B cell (primary cell): Measurements from ENCODE around the gene BIRC7. TPM values are rescaled to one million over a fixed set of nuclear protein-coding genes. Genes with fewer than 3 reads are reported as not detected.

Experiments
- ATAC-seq: fragments of 200-7000 bp; cut with Tn5 transposase; one replicate; pipeline ENCODE4 v1.10.0; 2021; ENCODE audit warnings: low read depth, mild to moderate bottlenecking, moderate number of reproducible peaks, moderate library complexity
- CTCF ChIA-PET: fragments of 350-600 bp; sonication (Branson Sonifier 250); formaldehyde crosslinking; loops from one replicate; lab custom pipeline; 2021; ENCODE audit warnings: antibody characterized with exemption, inconsistent platforms; lab: Charles Lee
- POLR2A ChIA-PET: fragments of 350-600 bp; sonication (Branson Sonifier 250); formaldehyde crosslinking; loops from one replicate; lab custom pipeline; 2021; ENCODE audit warnings: antibody characterized with exemption; lab: Charles Lee
- DNase-seq: peaks from one replicate; pipeline ENCODE4 v3.0.0; 2013
- H2AFZ ChIP-seq: 2 replicates; pipeline ENCODE4 v1.6.1; 2012; ENCODE audit warnings: mild to moderate bottlenecking, low read depth, low read length; ENCODE audit not compliant: insufficient read depth, poor library complexity, severe bottlenecking
- H3K27ac ChIP-seq, 2 donors: 1 replicate in 1 of 2; 2 replicates in 1 of 2; pipeline ENCODE4 v1.5.1; 2012 to 2013; ENCODE audit warnings: low read length in 2 of 2, mild to moderate bottlenecking in 2 of 2, moderate library complexity in 1 of 2
- H3K27me3 ChIP-seq, 4 experiments: fragments of 200-600 bp in 1 of 4; sonication (generic) in 1 of 4; replicated peaks in 1 of 4; 1 replicate in 2 of 4; 2 replicates in 2 of 4; pipeline versions ENCODE4 v1.6.1 to v1.7.0; 2013 to 2016; ENCODE audit warnings: low read length in 3 of 4, mild to moderate bottlenecking in 2 of 4, mixed read lengths in 1 of 4, moderate library complexity in 1 of 4; ENCODE audit not compliant: insufficient read depth in 4 of 4, control insufficient read depth in 3 of 4; ENCODE audit errors: control extremely low read depth in 1 of 4
- H3K36me3 ChIP-seq, 2 experiments: replicated peaks in 1 of 2; 1 replicate in 1 of 2; 2 replicates in 1 of 2; pipeline versions ENCODE4 v1.6.1 to v1.7.1; 2013; ENCODE audit warnings: low read length in 1 of 2; ENCODE audit not compliant: insufficient read depth in 2 of 2, control insufficient read depth in 1 of 2; ENCODE audit errors: control extremely low read depth in 1 of 2, extremely low read depth in 1 of 2
- H3K4me1 ChIP-seq, 2 donors: fragments of 200-600 bp in 1 of 2; sonication (generic) in 1 of 2; 1 replicate in 1 of 2; 2 replicates in 1 of 2; pipeline versions ENCODE4 v1.5.1 to v1.6.1; 2013 to 2017; ENCODE audit warnings: low read length in 2 of 2; ENCODE audit not compliant: control insufficient read depth in 2 of 2, insufficient read depth in 2 of 2
- H3K4me2 ChIP-seq: replicated peaks from 2 replicates; pipeline ENCODE3; 2012; ENCODE audit warnings: mild to moderate bottlenecking, low read depth, low read length; ENCODE audit not compliant: poor library complexity, severe bottlenecking
- H3K4me3 ChIP-seq, 5 experiments: fragments of 200-600 bp in 1 of 5; sonication (generic) in 1 of 5; 1 replicate in 3 of 5; 2 replicates in 2 of 5; pipeline versions ENCODE4 v1.5.1 to v1.7.0; 2011 to 2016; ENCODE audit warnings: low read length in 4 of 5, mild to moderate bottlenecking in 4 of 5, low read depth in 2 of 5, control low read depth in 1 of 5, moderate library complexity in 1 of 5; ENCODE audit not compliant: insufficient read depth in 1 of 5; ENCODE audit errors: control extremely low read depth in 1 of 5, extremely low read depth in 1 of 5
- H3K79me2 ChIP-seq: fragments of 200-600 bp; sonication (generic); one replicate; pipeline ENCODE4 v1.6.0; 2016; ENCODE audit warnings: low read length; ENCODE audit not compliant: control insufficient read depth, insufficient read depth
- H3K9ac ChIP-seq: fragments of 200-600 bp; sonication (generic); 2 replicates; pipeline ENCODE4 v1.6.1; 2017; ENCODE audit warnings: mild to moderate bottlenecking, low read length, moderate library complexity
- H3K9me3 ChIP-seq, 3 donors: one replicate each; pipeline versions ENCODE4 v1.6.1 to v1.7.1; 2013; ENCODE audit warnings: low read length in 2 of 3; ENCODE audit not compliant: control insufficient read depth in 2 of 3, insufficient read depth in 1 of 3; ENCODE audit errors: control extremely low read depth in 1 of 3
- H4K20me1 ChIP-seq: 2 replicates; pipeline ENCODE4 v1.6.0; 2012; ENCODE audit warnings: mild to moderate bottlenecking, low read length; ENCODE audit not compliant: insufficient read depth, control insufficient read depth, poor library complexity, severe bottlenecking
- H3K27ac Mint-ChIP-seq: one replicate; pipeline ENCODE4 v1.8.0; 2021; ENCODE audit warnings: mixed read lengths
- H3K27me3 Mint-ChIP-seq: one replicate; pipeline ENCODE4 v1.8.0; 2021; ENCODE audit warnings: mixed read lengths
- H3K4me1 Mint-ChIP-seq: one replicate; pipeline ENCODE4 v1.8.0; 2021; ENCODE audit warnings: mixed read lengths
- H3K4me3 Mint-ChIP-seq: one replicate; pipeline ENCODE4 v1.8.0; 2021; ENCODE audit warnings: mixed read lengths
- H3K9me3 Mint-ChIP-seq: one replicate; pipeline ENCODE4 v1.8.0; 2022; ENCODE audit warnings: mixed read lengths; ENCODE audit not compliant: insufficient read depth
- CTCF ChIP-seq: fragments of 200-600 bp; IDR thresholded peaks from one replicate; pipeline ENCODE4 v1.8.0; 2022; ENCODE audit warnings: antibody characterized with exemption, mild to moderate bottlenecking
- EZH2 ChIP-seq: IDR thresholded peaks from 2 replicates; pipeline ENCODE4 v1.6.1; 2012; ENCODE audit warnings: borderline replicate concordance, low read depth, mild to moderate bottlenecking, moderate library complexity, low read length; ENCODE audit not compliant: insufficient read depth, poor library complexity, severe bottlenecking
- WGBS: methylation state at CpG from one replicate; pipeline ENCODE4 v1.1.5; 2013; ENCODE audit warnings: missing lambda C conversion rate; ENCODE audit not compliant: insufficient coverage; 5-methylcytosine and 5-hydroxymethylcytosine counted together
- intact Hi-C: fragments of 100-400 bp; cut with micrococcal nuclease; formaldehyde crosslinking; loops from one replicate; pipeline ENCODE4 v1.10.0; 2022
- polyA plus RNA-seq: library from polyadenylated mRNA; depleted of rRNA; stranded (reverse); fragments of >200 nt; gene quantifications from 2 replicates; pipeline ENCODE4 v1.2.3, GENCODE V29; 2012
- total RNA-seq, 2 donors: library from RNA; stranded (reverse); fragments of 120-200 nt in 1 of 2; gene quantifications; 1 replicate in 1 of 2; 2 replicates in 1 of 2; pipeline versions ENCODE4 v1.2.3 to v1.2.4, GENCODE V29; 2013 to 2022

BIRC7 gene
- total and polyA plus RNA-seq, 2 donors (not counting 1 experiment from before 2014, with no cell fraction given) = 0.12 TPM; not detected in 1

GRCh38 chr20:63214514-63214913 lies 21.2 kb upstream of the BIRC7 start:
- no peaks in the 10 kb centered on the region for H3K9me3 ChIP-seq
- H4K20me1 ChIP-seq = peaks cover 51% of the 10 kb centered on the region
- intact Hi-C loops = no loop called here
- Mint-ChIP-seq H3K9me3 (no peaks in the 10 kb centered on the region), H3K4me3 (peak overlapping the region; percentile 88), H3K4me1 (peaks cover 46% of the 10 kb centered on the region), H3K27me3 (no peaks in the 10 kb centered on the region), H3K27ac (peak overlapping the region; percentile 86)
- peaks cover 67% of the 10 kb centered on the region for H3K79me2 ChIP-seq
- no peak overlapping the region for H3K27ac ChIP-seq
- DNase-seq (no peak), ATAC-seq (no peak)
- ChIA-PET POLR2A (interaction anchor here (0.5 to 0.6 kb wide), 2 partner anchors 15 to 58 kb away, joined by 4 to 5 read pairs; partner anchors contain the start of gene ARFGAP1), CTCF (interaction anchor here (0.7 to 4.7 kb wide), 2 partner anchors 9 to 66 kb away, joined by 3 to 27 read pairs; no protein-coding TSS in a partner anchor)
- peaks cover 0 to 38% of the 10 kb centered on the region in 2 experiments for H3K36me3 ChIP-seq
- no peak overlapping the region for H2AFZ ChIP-seq
- no peak overlapping the region for H3K4me3 ChIP-seq
- peak overlapping the region; percentile 85 for H3K4me2 ChIP-seq
- no peaks in the 10 kb centered on the region for H3K27me3 ChIP-seq
- H3K4me1 ChIP-seq = peaks cover 16 to 30% of the 10 kb centered on the region in 2 donors
- no peak for TF ChIP-seq EZH2
- no peak for TF ChIP-seq CTCF
- H3K9ac ChIP-seq = no peak overlapping the region
- 71% methylated on average over 5 of the region's 6 CpGs for WGBS
